H1 (cell line): ENCODE measurements around the gene OR10K1.

Experiments
- BRCA1 ChIP-seq: IDR thresholded peaks from 2 replicates; pipeline ENCODE4 v1.6.1; 2012; ENCODE audit warnings: low read depth, low read length, improper control_type of control experiment
- CREB1 ChIP-seq: IDR thresholded peaks from 2 replicates; pipeline ENCODE4 v1.6.1; 2012; ENCODE audit warnings: inconsistent platforms
- EZH2 ChIP-seq: fragments of 200-600 bp; sonication (generic); IDR thresholded peaks from 2 replicates; pipeline ENCODE4 v1.7.1; 2012; ENCODE audit warnings: low read depth, mild to moderate bottlenecking, moderate library complexity, low read length, inconsistent platforms; ENCODE audit not compliant: severe bottlenecking
- POLR2A ChIP-seq, 2 experiments: IDR thresholded peaks; 1 replicate in 1 of 2; 2 replicates in 1 of 2; pipeline ENCODE4 v1.6.1; 2011; ENCODE audit warnings: low read depth in 2 of 2, low read length in 2 of 2, mild to moderate bottlenecking in 2 of 2; ENCODE audit errors: control extremely low read depth in 1 of 2
- POLR2AphosphoS5 ChIP-seq: IDR thresholded peaks from 2 replicates; pipeline ENCODE4 v1.6.1; 2011; ENCODE audit warnings: low read depth, low read length
- RAD21 ChIP-seq, 2 experiments: IDR thresholded peaks in 1 of 2; conservative IDR thresholded peaks in 1 of 2; 2 replicates each; pipeline ENCODE4 v1.6.1; 2011; ENCODE audit warnings: low read depth in 2 of 2, low read length in 2 of 2, improper control_type of control experiment in 1 of 2, inconsistent platforms in 1 of 2, mild to moderate bottlenecking in 1 of 2, moderate library complexity in 1 of 2
- SAP30 ChIP-seq: fragments of 300-600 bp; sonication (generic); IDR thresholded peaks from 2 replicates; pipeline ENCODE4 v1.7.1; 2012; ENCODE audit warnings: low read length, moderate library complexity, mild to moderate bottlenecking, inconsistent platforms; ENCODE audit not compliant: insufficient read depth, insufficient replicate concordance
- TAF1 ChIP-seq: IDR thresholded peaks from 2 replicates; pipeline ENCODE4 v1.6.1; 2011; ENCODE audit warnings: mild to moderate bottlenecking, low read depth, low read length
- ZNF274 ChIP-seq: IDR thresholded peaks from 2 replicates; pipeline ENCODE4 v1.7.0; 2012; ENCODE audit warnings: low read length, borderline replicate concordance; ENCODE audit errors: extremely low read depth
- TF ChIP-seq, protein P1 (sequence below), 3 experiments: IDR thresholded peaks; 1 replicate in 2 of 3; 2 replicates in 1 of 3; pipeline versions ENCODE4 v1.5.1 to v1.6.1; 2011; ENCODE audit warnings: low read length in 3 of 3, mild to moderate bottlenecking in 3 of 3, inconsistent platforms in 2 of 3, low read depth in 1 of 3, moderate library complexity in 1 of 3; ENCODE audit not compliant: insufficient read depth in 1 of 3; ENCODE audit errors: control extremely low read depth in 1 of 3
- TF ChIP-seq, protein P2 (sequence below): IDR thresholded peaks from 2 replicates; pipeline ENCODE4 v1.6.1; 2012; ENCODE audit warnings: low read length, inconsistent platforms

DNA sequence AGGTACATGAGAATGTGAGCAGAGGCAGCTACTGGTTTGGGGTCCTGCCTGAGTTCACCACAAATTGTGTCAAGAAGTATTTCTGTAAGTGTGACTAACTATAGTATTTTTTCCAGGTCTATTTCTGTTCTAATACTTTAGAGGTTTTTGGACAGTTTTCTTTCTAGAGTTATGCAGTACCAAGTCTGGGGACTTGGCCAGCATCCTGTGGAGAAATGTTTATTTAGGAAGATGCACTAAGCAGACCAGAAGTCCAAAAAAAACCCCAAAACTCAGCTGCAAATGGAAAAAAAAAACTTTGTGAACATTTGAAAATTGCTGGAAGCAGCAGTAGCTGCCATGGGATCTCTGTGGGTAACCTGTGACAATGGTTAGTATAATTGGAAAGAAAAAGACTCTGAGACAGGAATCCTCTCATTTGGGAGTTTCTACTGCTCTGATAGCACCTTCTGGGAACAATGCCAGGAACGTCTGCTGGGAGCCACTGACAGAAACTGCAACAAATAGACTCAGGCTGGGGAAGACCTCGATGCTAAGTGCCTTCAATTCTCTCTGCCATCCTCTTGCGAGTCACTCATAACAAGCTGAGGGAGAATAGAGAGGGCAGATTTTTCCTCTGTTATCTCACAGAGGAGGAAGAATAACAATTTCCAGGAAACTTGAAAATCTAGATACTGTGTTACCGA is 48.0 kb downstream of the OR10K1 start:
- no peak for TF ChIP-seq BRCA1
- no peak for TF ChIP-seq EZH2
- TF ChIP-seq POLR2A (IDR thresholded peaks at IDR 0.05; ENCODE audit: control extremely low read depth in 1 of 2, low read depth in 2 of 2, low read length in 2 of 2): no peak
- TF ChIP-seq, protein P1, sequence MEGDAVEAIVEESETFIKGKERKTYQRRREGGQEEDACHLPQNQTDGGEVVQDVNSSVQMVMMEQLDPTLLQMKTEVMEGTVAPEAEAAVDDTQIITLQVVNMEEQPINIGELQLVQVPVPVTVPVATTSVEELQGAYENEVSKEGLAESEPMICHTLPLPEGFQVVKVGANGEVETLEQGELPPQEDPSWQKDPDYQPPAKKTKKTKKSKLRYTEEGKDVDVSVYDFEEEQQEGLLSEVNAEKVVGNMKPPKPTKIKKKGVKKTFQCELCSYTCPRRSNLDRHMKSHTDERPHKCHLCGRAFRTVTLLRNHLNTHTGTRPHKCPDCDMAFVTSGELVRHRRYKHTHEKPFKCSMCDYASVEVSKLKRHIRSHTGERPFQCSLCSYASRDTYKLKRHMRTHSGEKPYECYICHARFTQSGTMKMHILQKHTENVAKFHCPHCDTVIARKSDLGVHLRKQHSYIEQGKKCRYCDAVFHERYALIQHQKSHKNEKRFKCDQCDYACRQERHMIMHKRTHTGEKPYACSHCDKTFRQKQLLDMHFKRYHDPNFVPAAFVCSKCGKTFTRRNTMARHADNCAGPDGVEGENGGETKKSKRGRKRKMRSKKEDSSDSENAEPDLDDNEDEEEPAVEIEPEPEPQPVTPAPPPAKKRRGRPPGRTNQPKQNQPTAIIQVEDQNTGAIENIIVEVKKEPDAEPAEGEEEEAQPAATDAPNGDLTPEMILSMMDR (IDR thresholded peaks at IDR 0.05; ENCODE audit: control extremely low read depth in 1 of 3, insufficient read depth in 1 of 3, low read depth in 1 of 3, low read length in 3 of 3): no peak
- no peak for TF ChIP-seq TAF1
- no peak for TF ChIP-seq ZNF274
- TF ChIP-seq RAD21 (IDR thresholded peaks at IDR 0.05 in 1 of 2, conservative IDR thresholded peaks at IDR 0.05 in 1 of 2; ENCODE audit: low read depth in 2 of 2, low read length in 2 of 2): no peak
- TF ChIP-seq, protein P2, sequence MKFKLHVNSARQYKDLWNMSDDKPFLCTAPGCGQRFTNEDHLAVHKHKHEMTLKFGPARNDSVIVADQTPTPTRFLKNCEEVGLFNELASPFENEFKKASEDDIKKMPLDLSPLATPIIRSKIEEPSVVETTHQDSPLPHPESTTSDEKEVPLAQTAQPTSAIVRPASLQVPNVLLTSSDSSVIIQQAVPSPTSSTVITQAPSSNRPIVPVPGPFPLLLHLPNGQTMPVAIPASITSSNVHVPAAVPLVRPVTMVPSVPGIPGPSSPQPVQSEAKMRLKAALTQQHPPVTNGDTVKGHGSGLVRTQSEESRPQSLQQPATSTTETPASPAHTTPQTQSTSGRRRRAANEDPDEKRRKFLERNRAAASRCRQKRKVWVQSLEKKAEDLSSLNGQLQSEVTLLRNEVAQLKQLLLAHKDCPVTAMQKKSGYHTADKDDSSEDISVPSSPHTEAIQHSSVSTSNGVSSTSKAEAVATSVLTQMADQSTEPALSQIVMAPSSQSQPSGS: no peak
- no peak for TF ChIP-seq CREB1
- TF ChIP-seq SAP30: no peak
- TF ChIP-seq POLR2AphosphoS5: no peak
